Measurements from ENCODE around the gene SGCA.

DNA sequence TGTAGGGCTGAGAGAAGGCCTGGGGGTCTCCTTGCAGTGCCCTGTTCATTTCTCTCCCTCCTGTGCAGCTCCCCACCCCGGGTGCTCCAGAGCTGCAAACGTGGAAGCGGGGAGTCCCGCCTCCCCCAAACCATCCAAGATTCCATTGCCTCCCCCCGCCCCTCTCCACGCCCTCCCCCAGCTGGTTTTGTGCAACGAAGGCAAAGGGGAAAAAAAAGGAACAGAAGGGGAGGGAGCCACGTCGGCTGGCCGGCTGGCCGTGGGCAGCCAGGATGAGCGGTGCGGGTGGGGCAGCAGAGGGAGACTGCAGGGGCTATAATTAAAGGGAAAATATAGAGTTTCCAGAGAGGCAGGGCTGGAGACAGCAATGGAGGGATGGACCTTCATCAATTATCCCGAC is 37.3 kb downstream of the SGCA start:
- TF ChIP-seq, protein P1, sequence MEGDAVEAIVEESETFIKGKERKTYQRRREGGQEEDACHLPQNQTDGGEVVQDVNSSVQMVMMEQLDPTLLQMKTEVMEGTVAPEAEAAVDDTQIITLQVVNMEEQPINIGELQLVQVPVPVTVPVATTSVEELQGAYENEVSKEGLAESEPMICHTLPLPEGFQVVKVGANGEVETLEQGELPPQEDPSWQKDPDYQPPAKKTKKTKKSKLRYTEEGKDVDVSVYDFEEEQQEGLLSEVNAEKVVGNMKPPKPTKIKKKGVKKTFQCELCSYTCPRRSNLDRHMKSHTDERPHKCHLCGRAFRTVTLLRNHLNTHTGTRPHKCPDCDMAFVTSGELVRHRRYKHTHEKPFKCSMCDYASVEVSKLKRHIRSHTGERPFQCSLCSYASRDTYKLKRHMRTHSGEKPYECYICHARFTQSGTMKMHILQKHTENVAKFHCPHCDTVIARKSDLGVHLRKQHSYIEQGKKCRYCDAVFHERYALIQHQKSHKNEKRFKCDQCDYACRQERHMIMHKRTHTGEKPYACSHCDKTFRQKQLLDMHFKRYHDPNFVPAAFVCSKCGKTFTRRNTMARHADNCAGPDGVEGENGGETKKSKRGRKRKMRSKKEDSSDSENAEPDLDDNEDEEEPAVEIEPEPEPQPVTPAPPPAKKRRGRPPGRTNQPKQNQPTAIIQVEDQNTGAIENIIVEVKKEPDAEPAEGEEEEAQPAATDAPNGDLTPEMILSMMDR (IDR thresholded peaks at IDR 0.05) = no peak
- TF ChIP-seq POLR2A (IDR thresholded peaks at IDR 0.05) (no peak), POLR2AphosphoS5 (IDR thresholded peaks at IDR 0.05) (no peak), EP300 (IDR thresholded peaks at IDR 0.05) (no peak)

Measured in suprapubic skin (tissue), 4 donors.